ENCODE data around the gene PIP5K1A. TPM values are rescaled to one million over a fixed set of nuclear protein-coding genes. Genes with fewer than 3 reads are reported as not detected.

Gene PIP5K1A
- total RNA-seq, 1 donor from 2014 or later, result 77.7 TPM

DNA sequence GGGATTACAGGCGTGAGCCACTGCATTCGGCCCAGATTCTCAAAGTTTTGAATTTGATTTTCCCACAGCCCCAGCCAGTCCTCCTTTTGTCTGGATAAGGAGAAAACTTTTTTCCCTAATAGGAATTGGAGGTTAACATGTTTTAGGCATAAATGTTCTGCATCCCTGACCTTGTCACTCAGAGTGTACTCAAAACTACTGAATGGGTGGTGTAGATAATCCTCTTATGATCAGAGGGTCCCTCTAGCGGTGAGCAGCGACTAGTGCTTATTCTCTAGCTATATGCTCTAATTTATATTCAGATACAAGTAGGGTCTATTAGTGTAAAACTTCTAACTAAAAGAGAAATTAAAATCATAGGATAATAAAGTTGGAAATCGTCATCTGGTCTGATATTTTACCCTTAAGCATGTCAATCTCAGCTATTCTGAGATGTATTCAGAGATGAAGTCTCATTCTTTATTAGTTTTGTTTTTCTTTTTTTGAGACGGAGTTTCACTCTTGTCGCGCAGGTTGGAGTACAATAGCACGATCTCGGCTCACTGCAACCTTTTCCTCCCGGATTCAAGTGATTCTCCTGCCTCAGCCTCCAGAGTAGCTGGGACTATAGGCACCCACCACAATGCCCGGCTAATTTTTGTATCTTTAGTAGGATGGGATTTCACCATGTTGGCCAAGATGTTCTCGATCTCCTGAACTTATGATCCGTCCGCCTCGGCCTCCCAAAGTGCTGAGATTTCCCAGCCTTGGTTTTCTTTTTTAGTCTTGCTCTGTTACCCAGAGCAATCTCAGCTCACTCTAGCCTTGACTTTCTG lies 53.5 kb downstream of the PIP5K1A start:
- peaks cover 29% of the 10 kb centered on the region for H3K36me3 Mint-ChIP-seq (ENCODE audit: low read depth)
- H3K27me3 Mint-ChIP-seq, result no peaks in the 10 kb centered on the region
- H3K4me3 Mint-ChIP-seq, result peak overlapping the region; percentile 4
- H3K9me3 Mint-ChIP-seq, result no peaks in the 10 kb centered on the region
- ATAC-seq (ENCODE audit: low read depth) (peak; percentile 70), DNase-seq (no peak)
- peaks cover 25% of the 10 kb centered on the region for H3K4me1 Mint-ChIP-seq
- H3K27ac Mint-ChIP-seq, result no peak overlapping the region
- intact Hi-C loops (cut with micrococcal nuclease), result loop anchor here (1.0 to 10.0 kb wide), 5 partner anchors 56 to 247 kb away; partner anchors contain the start of genes MINDY1, PRUNE1 and RFX5
- peak; percentile 90 for TF ChIP-seq CTCF (IDR thresholded peaks at IDR 0.05)
- ChIA-PET POLR2A (interaction anchor here (0.6 to 2.4 kb wide), 9 partner anchors 9 to 157 kb away, joined by 3 to 15 read pairs (median 9); partner anchors contain the start of genes PI4KB, VPS72 and ZNF687), CTCF (interaction anchor here (0.6 to 3.3 kb wide), 18 partner anchors 9 to 227 kb away, joined by 3 to 30 read pairs (median 4); partner anchors contain the start of genes TNFAIP8L2 and ZNF687)

GRCh38 chr1:151254217-151255213 lies 56.2 kb downstream of the PIP5K1A start, which contains the start of gene PSMD4:
TSS of gene PSMD4 (plus strand) at chr1:151254734. CDS start at chr1:151254783, 49 bp downstream.
- intact Hi-C loops (cut with micrococcal nuclease), result loop anchor here (1.0 to 10.0 kb wide), 7 partner anchors 23 to 250 kb away; partner anchors contain the start of genes MINDY1, PRUNE1, PSMB4 and RFX5
- no peak for TF ChIP-seq CTCF (IDR thresholded peaks at IDR 0.05)

GRCh38 chr1:151255381-151255780 lies 57.0 kb downstream of the PIP5K1A start:
- Mint-ChIP-seq H3K4me3 (peak overlapping the region; percentile 97), H3K27me3 (no peaks in the 10 kb centered on the region), H3K36me3 (ENCODE audit: low read depth) (peaks cover 13% of the 10 kb centered on the region), H3K27ac (peak overlapping the region; percentile 93), H3K4me1 (peaks cover 37% of the 10 kb centered on the region), H3K9me3 (no peaks in the 10 kb centered on the region)
- ATAC-seq (ENCODE audit: low read depth) (no peak), DNase-seq (no peak)
- intact Hi-C loops (cut with micrococcal nuclease), result loop anchor here (10.0 kb wide), 2 partner anchors 89 to 251 kb away; partner anchors contain the start of genes MINDY1, PRUNE1 and RFX5
- no peak for TF ChIP-seq CTCF (IDR thresholded peaks at IDR 0.05)
- CTCF ChIA-PET, result interaction anchor here (0.7 to 1.5 kb wide), 2 partner anchors 22 to 28 kb away, joined by 3 to 5 read pairs; no protein-coding TSS in a partner anchor
- POLR2A ChIA-PET, result interaction anchor here (0.6 to 2.9 kb wide), 13 partner anchors 10 to 676 kb away, joined by 3 to 36 read pairs (median 7); partner anchors contain the start of genes MCL1, PI4KB, PSMB4 and TDRKH

More at GRCh38 chr1:151254217-151255213, 56.2 kb downstream of the PIP5K1A start, which contains the start of gene PSMD4:
- Mint-ChIP-seq H3K9me3 (no peaks in the 10 kb centered on the region), H3K27me3 (no peaks in the 10 kb centered on the region), H3K4me1 (peaks cover 37% of the 10 kb centered on the region), H3K36me3 (ENCODE audit: low read depth) (peaks cover 13% of the 10 kb centered on the region), H3K4me3 (peak within 1 kb of the TSS; percentile 97), H3K27ac (peak within 1 kb of the TSS; percentile 93)
- POLR2A ChIA-PET, result interaction anchor here (0.6 to 2.9 kb wide), 29 partner anchors 9 to 1145 kb away, joined by 3 to 36 read pairs (median 5); partner anchors contain the start of genes C1orf56, MCL1, PI4KB and PSMB4
- ATAC-seq (ENCODE audit: low read depth) (peak; percentile 87), DNase-seq (peak; percentile 77)
- CTCF ChIA-PET, result interaction anchor here (0.7 to 1.5 kb wide), 5 partner anchors 23 to 155 kb away, joined by 3 to 8 read pairs (median 3); partner anchors contain the start of gene TNFAIP8L2

DNA sequence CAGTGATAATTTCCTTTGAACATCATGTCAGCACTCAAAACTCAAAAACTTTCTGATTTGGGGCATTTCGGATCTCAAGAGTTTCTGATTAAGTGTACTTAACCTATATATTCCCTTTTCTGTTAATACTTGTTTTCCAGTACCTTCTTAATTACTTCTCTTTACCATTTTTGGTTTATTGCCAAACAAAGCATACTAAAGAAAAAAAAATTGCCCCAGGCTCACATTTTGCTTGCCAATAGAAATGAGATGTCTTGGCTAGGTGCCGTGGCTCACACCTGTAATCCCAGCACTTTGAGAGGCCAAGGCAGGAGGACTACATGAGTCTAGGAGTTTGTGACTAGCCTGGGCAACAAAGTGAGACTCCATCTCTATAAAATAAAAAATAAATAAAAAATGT lies 61.0 kb downstream of the PIP5K1A start:
- no peak overlapping the region for H3K27ac Mint-ChIP-seq
- H3K36me3 Mint-ChIP-seq (ENCODE audit: low read depth), result peaks cover 30% of the 10 kb centered on the region
- ATAC-seq (ENCODE audit: low read depth), result no peak
- H3K9me3 Mint-ChIP-seq, result no peaks in the 10 kb centered on the region
- no peak for TF ChIP-seq CTCF (IDR thresholded peaks at IDR 0.05)
- POLR2A ChIA-PET, result interaction anchor here (1.5 kb wide), 1 partner anchor 18 kb away, joined by 5 read pairs; no protein-coding TSS in a partner anchor
- CTCF ChIA-PET, result no interaction called here
- no peak for DNase-seq
- peaks cover 41% of the 10 kb centered on the region for H3K4me1 Mint-ChIP-seq
- no peaks in the 10 kb centered on the region for H3K27me3 Mint-ChIP-seq
- H3K4me3 Mint-ChIP-seq, result no peak overlapping the region
- intact Hi-C loops (cut with micrococcal nuclease), result loop anchor here (10.0 kb wide), 2 partner anchors 85 to 255 kb away; partner anchors contain the start of genes MINDY1, PRUNE1 and RFX5

Measured in activated B cell treated with CpG ODN at 0.5 μM for 24 hours (primary cell).